ENCODE data around the gene EPHA8. TPM values are rescaled to one million over a fixed set of nuclear protein-coding genes. Genes with fewer than 3 reads are reported as not detected.
A peak's percentile ranks its signal among the peaks of the same experiment; 100 is the strongest.

EPHA8 gene
- total RNA-seq, 1 experiment from 2014 or later: 3.8 TPM

- TF ChIP-seq TCF7 (CRISPR knock-in tag; IDR thresholded peaks at IDR 0.05; ENCODE audit: low read depth) (no peak), AFF4 (CRISPR knock-in tag; IDR thresholded peaks at IDR 0.05; ENCODE audit: borderline replicate concordance) (no peak), ZNF263 (CRISPR knock-in tag; IDR thresholded peaks at IDR 0.05; ENCODE audit: low read depth) (peak; percentile 50; the same call in 1 of the 2 replicates), IRF1 (CRISPR knock-in tag; IDR thresholded peaks at IDR 0.05) (no peak), CREB1 (CRISPR knock-in tag; IDR thresholded peaks at IDR 0.05) (no peak), PREB (CRISPR knock-in tag; IDR thresholded peaks at IDR 0.05; ENCODE audit: borderline replicate concordance) (no peak), NR1H2 (CRISPR knock-in tag; IDR thresholded peaks at IDR 0.05) (no peak), FOXP4 (CRISPR knock-in tag; IDR thresholded peaks at IDR 0.05) (0 out of 2 replicates have a peak, but pooled peaks have one; percentile 41), E2F4 (CRISPR knock-in tag; IDR thresholded peaks at IDR 0.05; ENCODE audit: borderline replicate concordance, low read depth) (no peak), CREM (CRISPR knock-in tag; IDR thresholded peaks at IDR 0.05) (0 out of 2 replicates have a peak, but pooled peaks have one; percentile 57), OVOL2 (CRISPR knock-in tag; IDR thresholded peaks at IDR 0.05; ENCODE audit: borderline replicate concordance) (no peak), E2F5 (CRISPR knock-in tag; IDR thresholded peaks at IDR 0.05) (peak; percentile 62; the same call in 1 of the 2 replicates), ZNF281 (CRISPR knock-in tag; IDR thresholded peaks at IDR 0.05) (no peak), MXD4 (CRISPR knock-in tag; IDR thresholded peaks at IDR 0.05; ENCODE audit: borderline replicate concordance) (no peak), SP1 (CRISPR knock-in tag; conservative IDR thresholded peaks at IDR 0.05) (0 out of 2 replicates have a peak, but pooled peaks have one; percentile 23), ESRRA (CRISPR knock-in tag; IDR thresholded peaks at IDR 0.05; ENCODE audit: borderline replicate concordance) (no peak), MYBL2 (CRISPR knock-in tag; IDR thresholded peaks at IDR 0.05) (no peak), NFATC4 (CRISPR knock-in tag; IDR thresholded peaks at IDR 0.05) (no peak), PRRX2 (CRISPR knock-in tag; IDR thresholded peaks at IDR 0.05) (no peak), KAT7 (CRISPR knock-in tag; IDR thresholded peaks at IDR 0.05; ENCODE audit: borderline replicate concordance) (no peak), NFE2L1 (CRISPR knock-in tag; IDR thresholded peaks at IDR 0.05) (no peak), MAX (CRISPR knock-in tag; IDR thresholded peaks at IDR 0.05) (peak; percentile 79; the same call in 1 of the 2 replicates), CTCF (IDR thresholded peaks at IDR 0.05) (no peak), ZNF416 (CRISPR knock-in tag; IDR thresholded peaks at IDR 0.05) (no peak)
Observed at GRCh38 chr1:22556391-22557104, 6.7 kb upstream of the EPHA8 start (continued).
